ENCODE results near the gene EXD3.
"Not testable (repeated sequence)": the region's sequence is repeated elsewhere in the genome, so short reads cannot be mapped to it uniquely, and the experiment has no call there.

Gene EXD3

GRCh38 chr9:137422604-137423513, at the start of gene EXD3, which contains the start of gene NOXA1:
Gene EXD3, minus strand, starts transcription at chr9:137423162. Its CDS starts 27,805 bp downstream, at chr9:137395357.
Gene NOXA1, plus strand, starts transcription at chr9:137423393. Its CDS starts 137 bp downstream, at chr9:137423530.
- peak; percentile 98 for DNase-seq

GRCh38 chr9:137470785-137471184, 47.8 kb upstream of the EXD3 start:
- no peak for DNase-seq

GRCh38 chr9:137467896-137468295, 44.9 kb upstream of the EXD3 start:
- no peak for DNase-seq

- DNase-seq: no peak
These were observed 44.2 kb upstream of the EXD3 start for GRCh38 chr9:137467161-137467581.

- DNase-seq: not testable (repeated sequence)
These were observed 43.6 kb upstream of the EXD3 start for GRCh38 chr9:137466389-137467085.

GRCh38 chr9:137465720-137466388, 42.9 kb upstream of the EXD3 start:
- DNase-seq: no peak

GRCh38 chr9:137465000-137465719, 42.2 kb upstream of the EXD3 start:
- no peak for DNase-seq

GRCh38 chr9:137464291-137464999, 41.5 kb upstream of the EXD3 start:
- no peak for DNase-seq

GRCh38 chr9:137463931-137464290, 40.9 kb upstream of the EXD3 start:
- no peak for DNase-seq

GRCh38 chr9:137462986-137463930, 40.3 kb upstream of the EXD3 start:
- DNase-seq: no peak

GRCh38 chr9:137462396-137462985, 39.5 kb upstream of the EXD3 start:
- DNase-seq: no peak

GRCh38 chr9:137461663-137462395, 38.9 kb upstream of the EXD3 start:
- no peak for DNase-seq

GRCh38 chr9:137461316-137461662, 38.3 kb upstream of the EXD3 start:
- DNase-seq: no peak

- no peak for DNase-seq
These were observed 37.7 kb upstream of the EXD3 start for GRCh38 chr9:137460363-137461315.

GRCh38 chr9:137459601-137460362, 36.8 kb upstream of the EXD3 start:
- DNase-seq: no peak

- peak; percentile 96 for DNase-seq
These were observed 36.2 kb upstream of the EXD3 start, which contains the start of gene NSMF for GRCh38 chr9:137459152-137459600. Gene NSMF, minus strand, starts transcription at chr9:137459334. Its CDS starts 232 bp downstream, at chr9:137459102.

Data from DMS53 (cell line).